Inflammatory macrophage treated with lipopolysaccharide for 1 hour (primary cell): Measurements from ENCODE around the gene ZSCAN10.
A peak's percentile ranks its signal among the peaks of the same experiment; 100 is the strongest.

Experiments used
- DNase-seq, 2 donors: peaks; one replicate each; pipeline ENCODE4 v3.0.0-alpha.2; 2020 to 2022

Gene ZSCAN10

GRCh38 chr16:3101841-3102470 lies 2.9 kb upstream of the ZSCAN10 start:
- peak in 1 of 2 donors; percentile 5 for DNase-seq

- peak; percentile 30 to 61 for DNase-seq
These were observed 2.1 kb upstream of the ZSCAN10 start for GRCh38 chr16:3101018-3101840.

- DNase-seq, result peak; percentile 92 to 98
These were observed 822 bp upstream of the ZSCAN10 start for GRCh38 chr16:3099732-3100499.

- DNase-seq, result no peak
These were observed 269 bp upstream of the ZSCAN10 start for GRCh38 chr16:3099395-3099731.

GRCh38 chr16:3097266-3097665 lies 1.8 kb downstream of the ZSCAN10 start:
- DNase-seq, result no peak

GRCh38 chr16:3096362-3096761 lies 2.7 kb downstream of the ZSCAN10 start:
- peak in 1 of 2 donors; percentile 32 for DNase-seq

GRCh38 chr16:3095869-3096268 lies 3.2 kb downstream of the ZSCAN10 start:
- DNase-seq, result peak; percentile 86 to 89

- DNase-seq, result peak; percentile 58 to 84
These were observed 4.6 kb downstream of the ZSCAN10 start for GRCh38 chr16:3094289-3095027.

GRCh38 chr16:3092501-3092941 lies 6.6 kb downstream of the ZSCAN10 start:
- DNase-seq, result no peak

GRCh38 chr16:3091551-3091950 lies 7.5 kb downstream of the ZSCAN10 start:
- DNase-seq, result no peak

- DNase-seq, result no peak
These were observed 9.1 kb downstream of the ZSCAN10 start for GRCh38 chr16:3089717-3090592.

GRCh38 chr16:3088925-3089716 lies 10.0 kb downstream of the ZSCAN10 start:
- DNase-seq, result no peak

- DNase-seq, result no peak
These were observed 10.6 kb downstream of the ZSCAN10 start for GRCh38 chr16:3088450-3088849.

GRCh38 chr16:3087243-3088235 lies 11.6 kb downstream of the ZSCAN10 start:
- DNase-seq, result no peak

GRCh38 chr16:3086596-3087242 lies 12.4 kb downstream of the ZSCAN10 start:
- DNase-seq, result peak in 1 of 2 donors; percentile 24

- DNase-seq, result no peak
These were observed 13.1 kb downstream of the ZSCAN10 start for GRCh38 chr16:3085868-3086595.

- no peak for DNase-seq
These were observed 14.0 kb downstream of the ZSCAN10 start for GRCh38 chr16:3084969-3085670.

GRCh38 chr16:3084491-3084890 lies 14.6 kb downstream of the ZSCAN10 start:
- DNase-seq, result no peak
